Measurements from ENCODE around the gene SLC38A10.
A peak's percentile ranks its signal among the peaks of the same experiment; 100 is the strongest.

The SLC38A10 gene

DNA sequence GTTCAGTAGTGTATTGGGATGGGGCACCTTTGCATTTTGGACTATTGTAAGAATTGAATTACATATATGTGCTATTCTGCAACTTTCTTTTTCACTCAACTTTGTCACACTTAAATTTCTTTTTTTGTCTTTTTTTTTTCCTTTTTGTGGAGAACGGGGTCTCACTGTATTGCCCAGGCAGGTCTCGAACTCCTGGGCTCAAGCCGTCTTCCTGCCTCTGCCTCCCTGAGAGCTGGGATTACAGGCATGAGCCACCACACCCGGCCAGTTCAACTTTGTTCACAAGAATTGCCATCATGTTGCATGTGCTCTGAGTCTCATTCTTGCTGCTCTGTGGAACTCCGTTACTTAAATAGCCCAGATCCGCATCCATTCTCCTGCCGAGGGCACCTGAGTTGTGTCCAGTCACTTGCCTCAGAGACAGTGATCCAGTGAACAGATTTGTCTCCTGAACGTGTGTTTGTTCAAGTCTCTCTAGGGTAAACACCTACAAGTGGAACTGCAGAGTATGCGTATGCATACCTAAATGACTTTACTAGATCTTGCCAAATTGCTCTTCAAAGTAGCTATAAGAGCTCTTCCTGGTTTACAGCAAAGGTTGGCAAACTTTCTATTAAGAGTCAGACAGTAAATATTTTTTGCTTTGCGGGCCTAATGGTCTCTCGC is 3.4 kb upstream of the SLC38A10 start:
- DNase-seq = no peak

DNA sequence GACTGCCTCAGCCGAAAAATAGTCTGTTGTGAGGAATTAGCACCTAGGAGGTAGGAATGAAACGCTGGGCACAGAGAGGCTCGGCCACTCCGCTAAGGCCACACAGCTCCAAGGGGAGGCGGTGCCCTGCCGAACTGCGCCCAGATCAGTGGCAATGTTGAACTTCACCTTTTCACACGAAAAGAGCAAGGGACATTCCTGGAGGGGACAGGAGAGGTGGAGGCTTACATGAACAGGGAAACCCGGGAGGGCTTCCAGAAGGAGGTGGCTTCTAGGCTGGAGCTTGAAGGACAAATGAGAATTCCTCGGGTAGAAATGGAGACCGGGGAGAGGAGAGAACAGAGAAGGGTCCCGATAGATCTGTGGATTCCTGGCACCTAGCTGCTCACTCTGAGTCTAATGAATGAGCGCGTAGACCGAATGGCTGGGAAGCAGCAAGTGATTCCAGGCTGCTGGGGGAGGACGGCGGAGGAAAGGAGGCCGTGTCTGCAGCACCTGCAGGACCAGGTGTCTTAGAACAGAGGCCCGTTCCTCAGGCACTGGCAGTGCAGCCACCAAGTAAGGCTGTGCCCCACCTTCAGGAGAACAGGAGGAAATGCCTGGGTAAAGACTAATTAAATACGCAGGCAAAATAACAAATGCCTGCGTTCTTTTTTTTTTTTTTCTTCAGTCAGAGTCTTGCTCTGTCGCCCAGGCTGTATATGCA is 722 bp upstream of the SLC38A10 start:
- DNase-seq = peak; percentile 46 to 76

- no peak for DNase-seq
These were observed 536 bp downstream of the SLC38A10 start for GRCh38 chr17:81294512-81295030.

GRCh38 chr17:81292450-81292849 is 2.7 kb downstream of the SLC38A10 start:
- DNase-seq = no peak

GRCh38 chr17:81291662-81292061 is 3.4 kb downstream of the SLC38A10 start:
- DNase-seq = peak; percentile 67 to 71

GRCh38 chr17:81290230-81290629 is 4.9 kb downstream of the SLC38A10 start:
- no peak for DNase-seq

GRCh38 chr17:81289627-81290026 is 5.5 kb downstream of the SLC38A10 start:
- DNase-seq = no peak

GRCh38 chr17:81288715-81289114 is 6.4 kb downstream of the SLC38A10 start:
- no peak for DNase-seq

GRCh38 chr17:81287741-81288430 is 7.2 kb downstream of the SLC38A10 start:
- no peak for DNase-seq

GRCh38 chr17:81287152-81287551 is 8.0 kb downstream of the SLC38A10 start:
- no peak for DNase-seq

DNA sequence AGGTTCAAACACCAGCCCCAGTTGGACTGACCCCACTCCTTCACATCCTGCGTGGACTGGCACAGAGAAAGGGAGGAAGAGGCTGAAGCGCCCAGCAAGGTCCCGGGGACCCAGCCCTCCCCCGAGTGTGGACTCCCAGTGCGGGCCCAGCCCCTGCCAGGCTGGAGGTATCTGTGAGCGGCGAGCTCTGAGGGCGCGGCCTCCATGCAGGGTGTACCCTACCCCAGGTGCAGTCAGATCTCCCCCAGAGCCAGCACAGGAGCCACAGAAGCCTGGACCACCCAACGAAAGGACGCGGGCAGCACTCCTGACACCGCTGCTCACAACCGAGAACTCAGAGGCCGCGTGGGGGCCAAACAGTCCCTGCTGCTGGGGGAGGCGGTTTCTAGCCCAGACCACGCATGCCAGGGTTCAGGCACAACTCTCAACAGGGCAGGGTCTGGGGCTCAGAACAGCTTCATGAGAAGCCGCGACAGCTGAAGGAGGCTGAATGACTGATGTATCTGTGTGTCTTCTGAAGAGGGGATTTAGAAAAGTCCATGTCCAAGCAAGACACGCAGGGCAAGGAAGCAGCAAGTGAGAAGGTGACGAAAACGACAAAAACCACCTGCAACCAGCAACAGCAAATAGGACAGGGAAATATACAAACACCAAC is 8.5 kb downstream of the SLC38A10 start:
- no peak for DNase-seq

- no peak for DNase-seq
These were observed 9.2 kb downstream of the SLC38A10 start for GRCh38 chr17:81285894-81286293.

- no peak for DNase-seq
These were observed 9.8 kb downstream of the SLC38A10 start for GRCh38 chr17:81285179-81285878.

- no peak for DNase-seq
These were observed 12.2 kb downstream of the SLC38A10 start for GRCh38 chr17:81282876-81283275.

- no peak for DNase-seq
These were observed 13.0 kb downstream of the SLC38A10 start for GRCh38 chr17:81282141-81282540.

GRCh38 chr17:81280571-81280970 is 14.5 kb downstream of the SLC38A10 start:
- no peak for DNase-seq

- DNase-seq = no peak
These were observed 15.5 kb downstream of the SLC38A10 start for GRCh38 chr17:81279278-81280275.

DNA sequence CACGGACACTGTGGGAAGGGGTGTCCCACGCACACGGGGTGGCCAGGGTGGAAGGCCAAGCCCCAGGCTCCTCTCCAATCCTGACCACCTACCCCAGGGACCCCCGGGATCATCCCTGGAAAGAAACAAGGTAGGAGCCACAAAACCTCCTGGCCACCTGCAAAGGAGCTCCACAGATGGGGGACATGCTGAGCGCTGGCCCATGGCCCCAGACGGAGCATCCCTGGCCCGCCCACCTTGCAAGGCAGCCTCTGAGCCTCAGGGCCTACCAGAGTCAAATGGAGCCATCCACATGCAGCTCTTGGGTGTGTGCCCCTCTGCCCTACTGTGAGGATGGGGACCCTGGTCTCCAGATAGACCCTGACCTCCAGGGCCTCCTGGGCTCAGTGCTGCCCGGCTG is 16.3 kb downstream of the SLC38A10 start:
- DNase-seq = no peak

DNA sequence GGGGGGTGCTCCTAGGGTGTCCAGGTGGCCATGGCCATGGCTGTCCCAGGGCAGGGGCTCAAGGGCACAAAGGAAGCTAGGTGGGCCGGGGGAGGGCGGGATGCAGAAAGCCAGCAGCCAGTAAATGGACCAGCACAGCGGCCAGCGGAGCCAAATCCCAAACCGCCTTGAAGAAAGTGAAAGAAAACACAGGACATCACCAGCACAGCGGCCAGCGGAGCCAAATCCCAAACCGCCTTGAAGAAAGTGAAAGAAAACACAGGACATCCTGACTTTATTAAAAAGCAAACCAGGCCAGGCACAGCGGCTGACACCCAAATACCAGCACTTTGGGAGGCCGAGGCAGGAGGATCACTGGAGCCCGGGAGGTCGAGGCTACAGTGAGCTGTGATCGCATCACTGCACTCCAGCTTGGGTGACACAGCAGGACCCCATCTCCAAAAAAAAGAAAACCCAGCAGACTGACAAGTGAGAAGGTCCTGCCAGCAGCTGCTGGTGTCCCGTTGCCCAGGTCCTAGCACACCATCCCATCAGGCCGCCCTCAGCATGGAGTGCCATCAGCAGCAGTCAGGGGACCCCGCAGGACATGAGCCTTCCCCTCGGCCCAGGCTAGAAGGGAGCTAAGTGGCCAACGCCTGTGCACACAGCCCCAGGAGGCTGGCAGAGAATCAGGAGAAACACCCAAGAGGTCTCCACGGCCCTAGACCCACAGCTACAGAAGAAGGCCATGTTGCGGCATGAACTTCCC is 17.0 kb downstream of the SLC38A10 start:
- DNase-seq = no peak

- no peak for DNase-seq
These were observed 17.7 kb downstream of the SLC38A10 start for GRCh38 chr17:81277421-81277820.

- no peak for DNase-seq
These were observed 18.3 kb downstream of the SLC38A10 start for GRCh38 chr17:81276781-81277180.
